HG03520 (cell line): ENCODE measurements around the gene OGT.
"Not testable (repeated sequence)": the region's sequence is repeated elsewhere in the genome, so short reads cannot be mapped to it uniquely, and the experiment has no call there.

Source experiments
- ATAC-seq: cut with Tn5 transposase; IDR thresholded peaks from one replicate; pipeline ENCODE4 v1.9.1; 2021; ENCODE audit warnings: mild to moderate bottlenecking, moderate library complexity; ENCODE audit not compliant: unreplicated experiment

Gene OGT

GRCh38 chrX:71579136-71579989 is 46.5 kb downstream of the OGT start:
- ATAC-seq, result no peak

- no peak for ATAC-seq
These were observed 47.1 kb downstream of the OGT start for GRCh38 chrX:71579990-71580380.

GRCh38 chrX:71581210-71581609 is 48.3 kb downstream of the OGT start:
- no peak for ATAC-seq

GRCh38 chrX:71586929-71587328 is 54.0 kb downstream of the OGT start:
- ATAC-seq, result no peak

GRCh38 chrX:71593210-71593609 is 60.3 kb downstream of the OGT start:
- ATAC-seq, result not testable (repeated sequence)

- no peak for ATAC-seq
These were observed 67.1 kb downstream of the OGT start for GRCh38 chrX:71599965-71600364.

GRCh38 chrX:71603618-71604017 is 70.7 kb downstream of the OGT start:
- ATAC-seq, result no peak

GRCh38 chrX:71604141-71604540 is 71.2 kb downstream of the OGT start:
- ATAC-seq, result no peak

- ATAC-seq, result no peak
These were observed 72.1 kb downstream of the OGT start for GRCh38 chrX:71604796-71605568.

GRCh38 chrX:71606536-71607216 is 73.8 kb downstream of the OGT start:
- ATAC-seq, result no peak

GRCh38 chrX:71607488-71607887 is 74.6 kb downstream of the OGT start:
- ATAC-seq, result no peak

GRCh38 chrX:71609095-71609750 is 76.3 kb downstream of the OGT start:
- no peak for ATAC-seq

- ATAC-seq, result not testable (repeated sequence)
These were observed 78.8 kb downstream of the OGT start for GRCh38 chrX:71611736-71612135.

- no peak for ATAC-seq
These were observed 79.4 kb downstream of the OGT start for GRCh38 chrX:71612256-71612655.

GRCh38 chrX:71615056-71615455 is 82.2 kb downstream of the OGT start:
- ATAC-seq, result no peak

GRCh38 chrX:71615954-71616353 is 83.0 kb downstream of the OGT start:
- no peak for ATAC-seq

- no peak for ATAC-seq
These were observed 84.0 kb downstream of the OGT start for GRCh38 chrX:71616672-71617529.

GRCh38 chrX:71617742-71618141 is 84.8 kb downstream of the OGT start:
- no peak for ATAC-seq

- ATAC-seq, result peak; percentile 59
These were observed 85.4 kb downstream of the OGT start, which contains the start of gene CXCR3 for GRCh38 chrX:71618303-71618721. CXCR3 (minus strand) TSS chrX:71618511; CDS start chrX:71618449, 62 bp downstream.

GRCh38 chrX:71618787-71619186 is 85.9 kb downstream of the OGT start:
- ATAC-seq, result no peak
